HepG2 (cell line): ENCODE measurements around the gene UACA.

Experiments
- KLF9 ChIP-seq: IDR thresholded peaks from 2 replicates; pipeline ENCODE4 v1.6.1; 2016; ENCODE audit warnings: low read depth
- MAFF ChIP-seq: IDR thresholded peaks from 2 replicates; pipeline ENCODE4 v1.6.1; 2011; ENCODE audit warnings: low read depth, low read length, improper control_type of control experiment
- TF ChIP-seq, protein P1 (sequence below), 2 experiments: IDR thresholded peaks; 2 replicates each; pipeline ENCODE4 v1.6.1; 2011 to 2012; ENCODE audit warnings: low read length in 2 of 2, borderline replicate concordance in 1 of 2, low read depth in 1 of 2, mild to moderate bottlenecking in 1 of 2, moderate library complexity in 1 of 2
- TF ChIP-seq, protein P2 (sequence below): sonication (generic); formaldehyde crosslinking; IDR thresholded peaks from 2 replicates; pipeline ENCODE4 v1.8.1; 2023; ENCODE audit warnings: mild to moderate bottlenecking, missing genetic modification reagents, borderline replicate concordance

DNA sequence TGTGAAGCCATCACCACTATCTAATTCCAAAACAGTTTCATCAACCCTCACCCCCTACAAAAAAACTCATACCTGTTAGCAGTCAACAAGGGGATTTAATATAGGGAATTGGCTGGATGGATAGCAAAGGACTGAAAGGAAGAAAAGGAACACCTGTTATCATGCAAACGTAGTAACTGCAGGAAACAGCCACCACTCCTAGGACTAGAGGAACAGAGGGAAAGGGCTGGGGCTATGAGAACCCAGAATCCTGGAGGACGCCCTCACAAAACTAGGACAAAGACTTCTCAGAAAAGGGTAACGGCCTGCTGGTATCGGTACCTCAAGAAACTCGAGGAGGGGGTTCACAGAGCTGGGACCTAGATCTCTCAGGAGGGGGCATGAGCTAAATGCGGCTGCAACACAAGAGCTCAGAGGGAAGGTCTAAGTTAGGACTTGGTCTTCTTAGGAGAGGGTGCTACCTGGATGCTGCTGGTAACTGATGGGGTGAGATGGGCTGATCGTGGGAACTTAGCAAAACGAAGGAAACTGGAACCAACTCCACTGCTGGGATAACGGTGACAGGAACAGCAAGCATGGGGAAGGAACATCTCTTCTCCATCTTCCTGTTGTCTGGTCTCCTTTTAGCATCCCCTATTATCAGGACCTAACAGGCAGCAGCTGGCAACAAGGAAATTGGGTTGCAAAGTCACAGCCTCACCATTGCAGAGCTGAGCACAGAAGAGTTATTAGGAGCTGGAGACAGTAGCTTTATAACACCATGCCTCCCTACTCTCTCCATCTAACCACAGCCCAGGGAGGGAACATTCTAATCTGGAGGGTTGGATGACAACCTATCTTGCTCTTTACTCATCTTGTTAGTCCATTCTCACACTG lies 147.7 kb downstream of the UACA start:
- TF ChIP-seq KLF9 (CRISPR knock-in tag), result no peak
- TF ChIP-seq, protein P1, sequence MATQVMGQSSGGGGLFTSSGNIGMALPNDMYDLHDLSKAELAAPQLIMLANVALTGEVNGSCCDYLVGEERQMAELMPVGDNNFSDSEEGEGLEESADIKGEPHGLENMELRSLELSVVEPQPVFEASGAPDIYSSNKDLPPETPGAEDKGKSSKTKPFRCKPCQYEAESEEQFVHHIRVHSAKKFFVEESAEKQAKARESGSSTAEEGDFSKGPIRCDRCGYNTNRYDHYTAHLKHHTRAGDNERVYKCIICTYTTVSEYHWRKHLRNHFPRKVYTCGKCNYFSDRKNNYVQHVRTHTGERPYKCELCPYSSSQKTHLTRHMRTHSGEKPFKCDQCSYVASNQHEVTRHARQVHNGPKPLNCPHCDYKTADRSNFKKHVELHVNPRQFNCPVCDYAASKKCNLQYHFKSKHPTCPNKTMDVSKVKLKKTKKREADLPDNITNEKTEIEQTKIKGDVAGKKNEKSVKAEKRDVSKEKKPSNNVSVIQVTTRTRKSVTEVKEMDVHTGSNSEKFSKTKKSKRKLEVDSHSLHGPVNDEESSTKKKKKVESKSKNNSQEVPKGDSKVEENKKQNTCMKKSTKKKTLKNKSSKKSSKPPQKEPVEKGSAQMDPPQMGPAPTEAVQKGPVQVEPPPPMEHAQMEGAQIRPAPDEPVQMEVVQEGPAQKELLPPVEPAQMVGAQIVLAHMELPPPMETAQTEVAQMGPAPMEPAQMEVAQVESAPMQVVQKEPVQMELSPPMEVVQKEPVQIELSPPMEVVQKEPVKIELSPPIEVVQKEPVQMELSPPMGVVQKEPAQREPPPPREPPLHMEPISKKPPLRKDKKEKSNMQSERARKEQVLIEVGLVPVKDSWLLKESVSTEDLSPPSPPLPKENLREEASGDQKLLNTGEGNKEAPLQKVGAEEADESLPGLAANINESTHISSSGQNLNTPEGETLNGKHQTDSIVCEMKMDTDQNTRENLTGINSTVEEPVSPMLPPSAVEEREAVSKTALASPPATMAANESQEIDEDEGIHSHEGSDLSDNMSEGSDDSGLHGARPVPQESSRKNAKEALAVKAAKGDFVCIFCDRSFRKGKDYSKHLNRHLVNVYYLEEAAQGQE (IDR thresholded peaks at IDR 0.05; ENCODE audit: borderline replicate concordance in 1 of 2, low read depth in 1 of 2, low read length in 2 of 2), result no peak
- TF ChIP-seq, protein P2, sequence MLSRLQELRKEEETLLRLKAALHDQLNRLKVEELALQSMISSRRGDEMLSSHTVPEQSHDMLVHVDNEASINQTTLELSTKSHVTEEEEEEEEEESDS (CRISPR knock-in tag), result no peak
- TF ChIP-seq MAFF, result no peak
